Posterior vena cava (tissue), 2 donors: Measurements from ENCODE around the gene ENAH. TPM values are rescaled to one million over a fixed set of nuclear protein-coding genes. Genes with fewer than 3 reads are reported as not detected.

ENCODE experiments used
- DNase-seq: peaks from one replicate; pipeline ENCODE4 v3.0.0-alpha.2; 2020; ENCODE audit warnings: low spot score
- intact Hi-C, 2 donors: fragments of 100-400 bp; cut with DNase I; formaldehyde crosslinking; loops; one replicate each; pipeline versions ENCODE4 v1.14.1 to v1.14.2; 2022 to 2023
- total RNA-seq, 2 donors: library from RNA; stranded (reverse); fragmentation: NEBNext Ultra II Directional; extraction: Animal tissue kit (Norgen Biotek cat#: 25700); gene quantifications; one replicate each; pipeline ENCODE4 v1.2.1, GENCODE V29; 2021
- donor health status: DM: yes; HTN: yes; CAD: no.
- donor health status: DM: yes; HTN: yes; CAD: no.

ENAH gene
- total RNA-seq, 2 donors from 2014 or later, result 165 to 244 TPM

- no peak for DNase-seq
- intact Hi-C loops, result loop anchor here in 1 of 2 donors (2.0 kb wide), 1 partner anchor 18 kb away; no protein-coding TSS in a partner anchor
Measured at GRCh38 chr1:225544924-225545323, 108.0 kb downstream of the ENAH start.

GRCh38 chr1:225544263-225544662 lies 108.7 kb downstream of the ENAH start:
- intact Hi-C loops, result loop anchor here in 1 of 2 donors (2.0 kb wide), 1 partner anchor 17 kb away; no protein-coding TSS in a partner anchor
- no peak for DNase-seq

GRCh38 chr1:225543350-225543749 lies 109.6 kb downstream of the ENAH start:
- DNase-seq, result no peak
- intact Hi-C loops, result no loop called here

- DNase-seq, result no peak
- intact Hi-C loops, result no loop called here
Measured at GRCh38 chr1:225541383-225541782, 111.5 kb downstream of the ENAH start.

GRCh38 chr1:225539575-225539974 lies 113.3 kb downstream of the ENAH start:
- intact Hi-C loops, result no loop called here
- DNase-seq, result no peak

GRCh38 chr1:225539069-225539468 lies 113.9 kb downstream of the ENAH start:
- intact Hi-C loops, result no loop called here
- no peak for DNase-seq

GRCh38 chr1:225537554-225538251 lies 115.2 kb downstream of the ENAH start:
- intact Hi-C loops, result no loop called here
- DNase-seq, result no peak

- intact Hi-C loops, result no loop called here
- no peak for DNase-seq
Measured at GRCh38 chr1:225535280-225535679, 117.6 kb downstream of the ENAH start.

GRCh38 chr1:225534772-225535171 lies 118.2 kb downstream of the ENAH start:
- intact Hi-C loops, result no loop called here
- no peak for DNase-seq

GRCh38 chr1:225534135-225534534 lies 118.8 kb downstream of the ENAH start:
- intact Hi-C loops, result no loop called here
- no peak for DNase-seq

GRCh38 chr1:225533238-225533637 lies 119.7 kb downstream of the ENAH start:
- no peak for DNase-seq
- intact Hi-C loops, result no loop called here

- intact Hi-C loops, result no loop called here
- DNase-seq, result no peak
Measured at GRCh38 chr1:225532240-225532944, 120.5 kb downstream of the ENAH start.

- DNase-seq, result no peak
- intact Hi-C loops, result no loop called here
Measured at GRCh38 chr1:225529726-225530125, 123.2 kb downstream of the ENAH start.

- intact Hi-C loops, result loop anchor here in 1 of 2 donors (2.0 kb wide), 1 partner anchor 17 kb away; no protein-coding TSS in a partner anchor
- DNase-seq, result no peak
Measured at GRCh38 chr1:225527575-225527974, 125.3 kb downstream of the ENAH start.

- DNase-seq, result no peak
- intact Hi-C loops, result loop anchor here in 1 of 2 donors (2.0 kb wide), 1 partner anchor 18 kb away; no protein-coding TSS in a partner anchor
Measured at GRCh38 chr1:225526878-225527277, 126.0 kb downstream of the ENAH start.

- DNase-seq, result no peak
- intact Hi-C loops, result no loop called here
Measured at GRCh38 chr1:225525377-225525776, 127.5 kb downstream of the ENAH start.

GRCh38 chr1:225524570-225524969 lies 128.4 kb downstream of the ENAH start:
- no peak for DNase-seq
- intact Hi-C loops, result no loop called here

- no peak for DNase-seq
Measured at GRCh38 chr1:225523263-225523950, 129.5 kb downstream of the ENAH start.

GRCh38 chr1:225522588-225523262 lies 130.2 kb downstream of the ENAH start:
- intact Hi-C loops, result no loop called here
- DNase-seq, result no peak

More at GRCh38 chr1:225523263-225523950, 129.5 kb downstream of the ENAH start:
- intact Hi-C loops, result no loop called here
